ENCODE data around the gene ARAP3. TPM values are rescaled to one million over a fixed set of nuclear protein-coding genes. Genes with fewer than 3 reads are reported as not detected.

Gene ARAP3
- total and polyA plus RNA-seq, 9 of the 15 experiments (the other 6 are each of a cell fraction or from before 2014, with no cell fraction given), result 0.83 to 25.7 (median 6.4) TPM

- TF ChIP-seq HNRNPL (IDR thresholded peaks at IDR 0.05; ENCODE audit: low read depth, low read length) (no peak), YY1 (IDR thresholded peaks at IDR 0.05; ENCODE audit: borderline replicate concordance in 1 of 3, control insufficient read depth in 1 of 3, extremely low read depth in 1 of 3, insufficient read depth in 3 of 3, insufficient read length in 1 of 3, insufficient replicate concordance in 2 of 3, low read depth in 1 of 3, low read length in 2 of 3) (peak in 2 of 3 experiments; percentile 35 to 59), TARDBP (IDR thresholded peaks at IDR 0.05) (no peak), L3MBTL2 (IDR thresholded peaks at IDR 0.05) (peak; percentile 10; the same call in 1 of the 2 replicates), CBX3 (IDR thresholded peaks at IDR 0.05; ENCODE audit: borderline replicate concordance in 1 of 2, low read length in 2 of 2) (0 out of 3 replicates have a peak, but pooled peaks of 1 of the 2 experiments have one; percentile 42), ZFP30 (CRISPR knock-in tag; IDR thresholded peaks at IDR 0.05; ENCODE audit: borderline replicate concordance) (no peak), RBFOX2 (IDR thresholded peaks at IDR 0.05; ENCODE audit: low read depth, low read length) (peak; percentile 58), CTCF (IDR thresholded peaks at IDR 0.05 in 2 of 3, conservative IDR thresholded peaks at IDR 0.05 in 1 of 3; ENCODE audit: insufficient read depth in 2 of 3, low read depth in 1 of 3, low read length in 3 of 3) (peak; percentile 97 to 99 (median 98)), ATF3 (IDR thresholded peaks at IDR 0.05) (no peak), ATF3 (CRISPR knock-in tag; conservative IDR thresholded peaks at IDR 0.05) (no peak), CHD4 (IDR thresholded peaks at IDR 0.05; ENCODE audit: insufficient read depth, insufficient replicate concordance, low read depth, low read length, poor library complexity, severe bottlenecking) (peak; percentile 96), ZNF318 (IDR thresholded peaks at IDR 0.05; ENCODE audit: borderline replicate concordance in 1 of 2, low read depth in 1 of 2) (0 out of 4 replicates have a peak, but pooled peaks of 1 of the 2 experiments have one; percentile 11), U2AF1 (optimal IDR thresholded peaks at IDR 0.05; ENCODE audit: low read depth, low read length) (no peak), STAG1 (CRISPR knock-in tag; IDR thresholded peaks at IDR 0.05; ENCODE audit: borderline replicate concordance) (peak; percentile 90)
These were observed 10.0 kb upstream of the ARAP3 start (continued) for GRCh38 chr5:141691867-141692532.

All from K562 (cell line).